ENCODE data around the gene TFF2. TPM values are rescaled to one million over a fixed set of nuclear protein-coding genes. Genes with fewer than 3 reads are reported as not detected.

Gene TFF2
- polyA plus RNA-seq, 3 donors, result not detected

DNA sequence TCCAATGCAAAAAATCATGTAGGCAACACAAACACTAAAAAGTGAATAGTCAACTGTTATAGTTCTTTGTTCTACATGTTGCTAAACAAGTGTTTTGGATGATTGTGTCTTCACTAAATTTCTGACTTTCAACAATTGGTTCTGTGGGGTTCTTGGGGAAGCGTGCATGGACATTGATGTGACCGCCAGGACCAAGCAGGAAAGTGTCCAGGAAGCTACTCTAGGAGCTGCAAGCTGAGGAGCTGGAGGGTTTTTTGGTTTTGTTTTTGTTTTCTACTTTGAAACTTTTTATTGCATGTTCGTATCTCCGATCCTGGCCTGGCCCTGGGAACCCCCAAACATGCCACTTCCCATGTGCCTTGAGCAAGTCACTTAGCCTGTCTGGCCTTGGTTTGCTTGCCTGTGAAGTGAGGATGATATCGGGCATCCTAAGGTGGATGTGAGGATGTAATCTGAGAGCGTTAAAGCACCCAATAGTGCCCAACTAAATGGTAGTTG lies 37.1 kb upstream of the TFF2 start:
- H3K4me2 ChIP-seq (replicated peaks; ENCODE audit: extremely low read depth, low read length, poor library complexity, severe bottlenecking), result no peak overlapping the region
- H4K20me1 ChIP-seq (ENCODE audit: insufficient read depth, low read length), result no peaks in the 10 kb centered on the region
- intact Hi-C loops (cut with micrococcal nuclease), result no loop called here
- TF ChIP-seq, protein P1, sequence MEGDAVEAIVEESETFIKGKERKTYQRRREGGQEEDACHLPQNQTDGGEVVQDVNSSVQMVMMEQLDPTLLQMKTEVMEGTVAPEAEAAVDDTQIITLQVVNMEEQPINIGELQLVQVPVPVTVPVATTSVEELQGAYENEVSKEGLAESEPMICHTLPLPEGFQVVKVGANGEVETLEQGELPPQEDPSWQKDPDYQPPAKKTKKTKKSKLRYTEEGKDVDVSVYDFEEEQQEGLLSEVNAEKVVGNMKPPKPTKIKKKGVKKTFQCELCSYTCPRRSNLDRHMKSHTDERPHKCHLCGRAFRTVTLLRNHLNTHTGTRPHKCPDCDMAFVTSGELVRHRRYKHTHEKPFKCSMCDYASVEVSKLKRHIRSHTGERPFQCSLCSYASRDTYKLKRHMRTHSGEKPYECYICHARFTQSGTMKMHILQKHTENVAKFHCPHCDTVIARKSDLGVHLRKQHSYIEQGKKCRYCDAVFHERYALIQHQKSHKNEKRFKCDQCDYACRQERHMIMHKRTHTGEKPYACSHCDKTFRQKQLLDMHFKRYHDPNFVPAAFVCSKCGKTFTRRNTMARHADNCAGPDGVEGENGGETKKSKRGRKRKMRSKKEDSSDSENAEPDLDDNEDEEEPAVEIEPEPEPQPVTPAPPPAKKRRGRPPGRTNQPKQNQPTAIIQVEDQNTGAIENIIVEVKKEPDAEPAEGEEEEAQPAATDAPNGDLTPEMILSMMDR (IDR thresholded peaks at IDR 0.05), result no peak
- H3K4me3 ChIP-seq (replicated peaks in 1 of 3; ENCODE audit: low read depth in 2 of 3, low read length in 3 of 3), result no peak overlapping the region
- peaks cover 0 to 8% (median 6%) of the 10 kb centered on the region in 7 donors for H3K9me3 Mint-ChIP-seq
- H3K36me3 ChIP-seq (replicated peaks in 1 of 2; ENCODE audit: control insufficient read depth in 1 of 2, insufficient read depth in 2 of 2, low read length in 2 of 2), result no peaks in the 10 kb centered on the region
- H3K27me3 Mint-ChIP-seq (ENCODE audit: low read depth in 3 of 3), result peaks cover 1 to 7% (median 7%) of the 10 kb centered on the region in 3 donors
- peak overlapping the region in 1 of 2 donors; percentile 11 for H3K4me3 Mint-ChIP-seq
- peak overlapping the region in 3 of 7 donors; percentile 2 to 38 (median 28) for H3K27ac Mint-ChIP-seq
- no peak overlapping the region for H3K27ac ChIP-seq (ENCODE audit: low read depth in 1 of 2, low read length in 2 of 2)
- peak overlapping the region; percentile 37 for H2AFZ ChIP-seq (ENCODE audit: insufficient read depth, low read depth, low read length, poor library complexity, severe bottlenecking)
- H3K4me1 ChIP-seq (ENCODE audit: control insufficient read depth in 1 of 2, insufficient read depth in 2 of 2, low read length in 2 of 2), result peaks cover 20 to 43% of the 10 kb centered on the region in 2 donors
- no peaks in the 10 kb centered on the region for H3K27me3 ChIP-seq (ENCODE audit: control insufficient read depth in 2 of 2, insufficient read depth in 2 of 2, low read length in 2 of 2)
- H3K9me3 ChIP-seq (replicated peaks in 1 of 2; ENCODE audit: control insufficient read depth in 1 of 2, insufficient read depth in 1 of 2, low read length in 2 of 2), result peaks cover 10 to 11% of the 10 kb centered on the region in 2 donors
- H3K79me2 ChIP-seq (ENCODE audit: insufficient read depth, low read length), result no peaks in the 10 kb centered on the region
- H3K9ac ChIP-seq (ENCODE audit: insufficient read depth, low read length, poor library complexity, severe bottlenecking), result no peak overlapping the region
- peaks cover 56% of the 10 kb centered on the region for H3K4me1 Mint-ChIP-seq
- WGBS (ENCODE audit: insufficient coverage), result 94% methylated on average over 5 of the region's 6 CpGs
- H3K36me3 Mint-ChIP-seq, result no peaks in the 10 kb centered on the region
- DNase-seq, result no peak

DNA sequence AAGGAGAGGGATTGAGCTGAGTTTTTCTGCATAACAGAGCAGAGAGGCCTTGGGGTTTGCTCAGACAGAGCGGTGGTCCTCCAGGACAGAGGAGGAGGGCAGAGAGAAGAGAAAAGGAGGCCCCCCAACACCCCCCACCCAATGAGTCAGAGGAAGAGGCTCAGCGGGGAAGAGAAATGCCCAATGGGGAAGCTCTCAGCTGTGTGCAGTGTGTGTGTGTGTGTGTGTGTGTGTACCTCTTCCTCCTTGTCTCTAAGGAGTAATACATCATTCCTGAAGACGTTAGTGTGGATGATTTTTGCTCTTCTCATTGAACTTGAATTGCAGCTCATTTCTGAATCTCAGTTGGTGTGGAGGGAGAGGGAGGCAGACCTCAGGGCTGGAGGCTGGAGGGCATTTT lies 36.4 kb upstream of the TFF2 start:
- Histone ChIP-seq H2AFZ (ENCODE audit: insufficient read depth, low read depth, low read length, poor library complexity, severe bottlenecking) (peak overlapping the region; percentile 37), H3K9me3 (replicated peaks in 1 of 2; ENCODE audit: control insufficient read depth in 1 of 2, insufficient read depth in 1 of 2, low read length in 2 of 2) (peaks cover 11 to 18% of the 10 kb centered on the region in 2 donors), H3K27me3 (ENCODE audit: control insufficient read depth in 2 of 2, insufficient read depth in 2 of 2, low read length in 2 of 2) (no peaks in the 10 kb centered on the region), H3K79me2 (ENCODE audit: insufficient read depth, low read length) (no peaks in the 10 kb centered on the region), H3K36me3 (replicated peaks in 1 of 2; ENCODE audit: control insufficient read depth in 1 of 2, insufficient read depth in 2 of 2, low read length in 2 of 2) (no peaks in the 10 kb centered on the region), H3K9ac (ENCODE audit: insufficient read depth, low read length, poor library complexity, severe bottlenecking) (no peak overlapping the region), H3K4me3 (replicated peaks in 1 of 3; ENCODE audit: low read depth in 2 of 3, low read length in 3 of 3) (no peak overlapping the region), H3K4me1 (ENCODE audit: control insufficient read depth in 1 of 2, insufficient read depth in 2 of 2, low read length in 2 of 2) (peaks cover 20 to 46% of the 10 kb centered on the region in 2 donors), H4K20me1 (ENCODE audit: insufficient read depth, low read length) (no peaks in the 10 kb centered on the region), H3K4me2 (replicated peaks; ENCODE audit: extremely low read depth, low read length, poor library complexity, severe bottlenecking) (peak overlapping the region; percentile 3), H3K27ac (ENCODE audit: low read depth in 1 of 2, low read length in 2 of 2) (no peak overlapping the region)
- DNase-seq, result peak; percentile 35 to 64 (median 47)
- Mint-ChIP-seq H3K4me3 (peak overlapping the region in 1 of 2 donors; percentile 75), H3K27me3 (ENCODE audit: low read depth in 3 of 3) (peaks cover 1 to 7% (median 7%) of the 10 kb centered on the region in 3 donors), H3K27ac (peak overlapping the region in 6 of 7 donors; percentile 55 to 80 (median 70)), H3K4me1 (peaks cover 63% of the 10 kb centered on the region), H3K36me3 (no peaks in the 10 kb centered on the region), H3K9me3 (peaks cover 4 to 12% (median 8%) of the 10 kb centered on the region in 7 donors)
- TF ChIP-seq, protein P1 (IDR thresholded peaks at IDR 0.05), result no peak
- no CpG with 5 or more reads among the region's 3 CpGs for WGBS (ENCODE audit: insufficient coverage)
- intact Hi-C loops (cut with micrococcal nuclease), result no loop called here

Data from CD14-positive monocyte (primary cell).